Measurements from ENCODE around the gene ZEB2.

GRCh38 chr2:144351687-144352086, 168.2 kb downstream of the ZEB2 start:
- TF ChIP-seq, protein P1, sequence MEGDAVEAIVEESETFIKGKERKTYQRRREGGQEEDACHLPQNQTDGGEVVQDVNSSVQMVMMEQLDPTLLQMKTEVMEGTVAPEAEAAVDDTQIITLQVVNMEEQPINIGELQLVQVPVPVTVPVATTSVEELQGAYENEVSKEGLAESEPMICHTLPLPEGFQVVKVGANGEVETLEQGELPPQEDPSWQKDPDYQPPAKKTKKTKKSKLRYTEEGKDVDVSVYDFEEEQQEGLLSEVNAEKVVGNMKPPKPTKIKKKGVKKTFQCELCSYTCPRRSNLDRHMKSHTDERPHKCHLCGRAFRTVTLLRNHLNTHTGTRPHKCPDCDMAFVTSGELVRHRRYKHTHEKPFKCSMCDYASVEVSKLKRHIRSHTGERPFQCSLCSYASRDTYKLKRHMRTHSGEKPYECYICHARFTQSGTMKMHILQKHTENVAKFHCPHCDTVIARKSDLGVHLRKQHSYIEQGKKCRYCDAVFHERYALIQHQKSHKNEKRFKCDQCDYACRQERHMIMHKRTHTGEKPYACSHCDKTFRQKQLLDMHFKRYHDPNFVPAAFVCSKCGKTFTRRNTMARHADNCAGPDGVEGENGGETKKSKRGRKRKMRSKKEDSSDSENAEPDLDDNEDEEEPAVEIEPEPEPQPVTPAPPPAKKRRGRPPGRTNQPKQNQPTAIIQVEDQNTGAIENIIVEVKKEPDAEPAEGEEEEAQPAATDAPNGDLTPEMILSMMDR (IDR thresholded peaks at IDR 0.05), result no peak
- TF ChIP-seq EP300 (IDR thresholded peaks at IDR 0.05) (no peak), POLR2A (IDR thresholded peaks at IDR 0.05) (no peak)

Data from ovary (tissue), 3 donors.